Retina (tissue), 1 donor: ENCODE measurements around the gene ACTR1A.
"Not testable (repeated sequence)": the region's sequence is repeated elsewhere in the genome, so short reads cannot be mapped to it uniquely, and the experiment has no call there.

Experiments used
- DNase-seq: peaks from one replicate; pipeline ENCODE4 v3.0.0-alpha.2; 2016

The ACTR1A gene

DNA sequence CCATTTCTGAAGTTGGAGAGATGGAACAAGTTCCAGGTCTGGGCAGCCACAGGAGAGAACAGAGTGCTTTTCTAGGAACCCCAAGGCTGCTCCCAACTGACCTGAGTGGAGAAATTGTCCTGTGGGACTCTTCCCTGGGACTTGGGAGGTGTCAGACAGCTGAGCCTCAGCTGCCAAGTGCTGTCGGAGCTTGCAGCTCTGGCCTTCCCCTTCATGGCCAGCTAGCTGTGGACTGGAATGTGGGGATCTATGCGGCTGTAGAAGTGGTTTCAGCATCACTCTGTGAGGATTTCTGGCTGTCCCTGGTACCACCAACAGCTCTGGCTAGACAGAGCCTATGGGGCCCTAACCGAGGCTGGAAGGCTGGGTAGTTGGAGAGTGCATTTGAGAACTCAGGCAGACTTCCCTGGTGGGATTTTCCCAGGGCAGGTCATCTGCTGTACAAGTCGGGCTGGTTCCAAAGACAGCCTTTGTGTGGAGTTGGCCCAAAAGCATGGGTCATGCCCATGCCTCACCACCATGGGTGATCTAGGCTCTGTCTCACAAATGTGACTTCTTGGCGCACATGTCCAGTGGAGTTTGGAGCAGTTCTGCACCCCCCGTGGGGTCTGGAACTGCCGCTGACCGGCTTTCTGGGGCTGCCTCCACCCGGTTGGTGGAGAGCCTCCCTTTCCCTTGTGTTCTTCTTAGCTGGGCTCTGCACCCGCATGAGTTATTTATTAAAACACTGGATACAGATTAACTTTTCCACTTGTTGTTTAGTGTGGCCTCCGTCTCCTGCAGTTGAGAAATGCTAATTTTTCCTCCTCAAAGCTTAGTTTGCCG lies 12.2 kb upstream of the ACTR1A start:
- DNase-seq = no peak

- DNase-seq = no peak
Observed at GRCh38 chr10:102511583-102512274, 9.2 kb upstream of the ACTR1A start.

GRCh38 chr10:102509387-102509786 lies 6.9 kb upstream of the ACTR1A start:
- no peak for DNase-seq

DNA sequence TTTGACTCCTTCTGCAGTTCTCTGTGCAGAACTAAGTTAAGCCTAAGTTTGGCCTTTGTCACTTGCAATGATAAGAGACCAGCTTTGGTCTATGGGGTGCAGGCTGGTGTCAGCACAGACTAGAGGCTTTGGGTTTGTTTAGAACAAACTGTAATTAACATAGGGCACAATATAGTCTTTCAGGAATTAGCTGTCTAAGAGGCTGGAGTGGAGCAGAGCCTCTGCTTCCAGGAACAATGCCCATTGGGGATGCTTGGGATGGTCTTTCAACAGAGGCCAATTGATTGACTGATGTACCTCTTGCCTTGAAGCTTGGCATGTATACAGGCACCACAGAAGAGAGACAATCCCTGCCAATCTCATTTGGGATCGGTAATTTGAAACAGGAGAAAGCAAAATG lies 6.0 kb upstream of the ACTR1A start:
- DNase-seq = no peak

GRCh38 chr10:102507521-102507920 lies 5.0 kb upstream of the ACTR1A start:
- no peak for DNase-seq

- DNase-seq = no peak
Observed at GRCh38 chr10:102505462-102506115, 3.1 kb upstream of the ACTR1A start.

GRCh38 chr10:102504976-102505300 lies 2.4 kb upstream of the ACTR1A start:
- no peak for DNase-seq

GRCh38 chr10:102504179-102504975 lies 1.9 kb upstream of the ACTR1A start:
- peak; percentile 74 for DNase-seq

DNA sequence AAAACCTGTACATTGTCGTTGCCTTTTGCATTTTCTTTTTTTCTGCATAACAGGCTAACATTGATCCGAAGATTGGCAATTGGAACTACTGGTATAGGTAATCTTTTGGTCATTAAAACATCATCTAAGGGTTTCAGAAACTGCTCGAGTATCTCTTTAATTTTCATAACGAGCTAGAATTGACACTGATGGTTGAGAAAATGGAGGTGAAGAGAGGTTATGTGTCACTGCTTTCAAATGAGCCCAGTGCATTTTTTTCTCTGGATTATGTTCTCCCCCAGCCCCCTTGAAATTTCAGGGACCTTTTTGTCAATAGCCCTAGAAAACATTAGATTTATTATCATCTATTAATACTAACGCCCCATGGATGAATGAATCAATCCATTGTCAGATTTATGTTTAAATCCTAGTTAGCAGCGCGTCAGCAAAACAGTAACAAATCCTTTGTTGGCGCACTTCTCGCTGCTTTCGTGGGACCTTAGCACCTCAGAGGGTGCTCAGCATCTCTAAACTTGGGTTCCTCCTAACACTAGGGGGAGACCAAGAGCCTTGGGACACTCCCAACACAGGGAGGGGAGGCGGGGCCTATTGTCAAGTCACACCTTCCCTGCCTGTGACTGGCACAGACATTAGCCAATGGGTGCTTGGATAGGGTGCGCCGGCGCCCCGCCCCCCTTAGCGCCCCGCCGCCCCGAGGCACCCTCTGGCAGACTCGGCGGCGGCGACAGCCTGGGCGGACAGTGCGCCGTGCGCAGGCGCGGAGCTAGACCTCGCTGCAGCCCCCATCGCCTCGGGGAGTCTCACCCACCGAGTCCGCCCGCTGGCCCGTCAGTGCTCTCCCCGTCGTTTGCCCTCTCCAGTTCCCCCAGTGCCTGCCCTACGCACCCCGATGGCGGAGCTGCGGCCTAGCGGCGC lies 1.0 kb upstream of the ACTR1A start, which contains the start of gene SUFU:
Gene SUFU (plus strand): TSS at position 709 of the 915 bp plus-strand sequence. CDS start 181 bp downstream, at position 890.
- peak; percentile 96 for DNase-seq

- peak; percentile 99 for DNase-seq
Observed at GRCh38 chr10:102502029-102502336, 529 bp downstream of the ACTR1A start.

- DNase-seq = no peak
Observed at GRCh38 chr10:102501201-102502028, 1.1 kb downstream of the ACTR1A start.

GRCh38 chr10:102500686-102501085 lies 1.8 kb downstream of the ACTR1A start:
- DNase-seq = not testable (repeated sequence)

GRCh38 chr10:102499356-102499755 lies 3.2 kb downstream of the ACTR1A start:
- no peak for DNase-seq

DNA sequence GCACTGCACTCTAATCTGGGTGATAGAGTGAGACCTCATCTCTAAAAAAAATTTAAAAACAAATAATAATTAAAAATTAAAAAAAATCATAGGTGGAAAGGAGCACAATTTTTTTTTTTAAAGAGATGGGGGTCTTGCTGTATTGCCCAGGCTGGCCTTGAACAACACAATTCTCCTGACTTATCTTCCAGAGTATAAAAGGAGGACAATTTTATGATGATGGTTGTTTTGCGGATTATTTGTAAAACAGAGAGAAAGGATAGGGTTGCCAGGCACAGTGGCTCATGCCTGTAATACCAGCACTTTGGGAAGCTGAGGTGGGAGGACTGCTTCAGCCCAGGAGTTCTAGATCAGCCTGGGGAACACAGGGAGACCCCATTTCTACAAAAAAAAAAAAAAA lies 5.0 kb downstream of the ACTR1A start:
- DNase-seq = no peak

- DNase-seq = no peak
Observed at GRCh38 chr10:102493771-102494170, 8.7 kb downstream of the ACTR1A start.

DNA sequence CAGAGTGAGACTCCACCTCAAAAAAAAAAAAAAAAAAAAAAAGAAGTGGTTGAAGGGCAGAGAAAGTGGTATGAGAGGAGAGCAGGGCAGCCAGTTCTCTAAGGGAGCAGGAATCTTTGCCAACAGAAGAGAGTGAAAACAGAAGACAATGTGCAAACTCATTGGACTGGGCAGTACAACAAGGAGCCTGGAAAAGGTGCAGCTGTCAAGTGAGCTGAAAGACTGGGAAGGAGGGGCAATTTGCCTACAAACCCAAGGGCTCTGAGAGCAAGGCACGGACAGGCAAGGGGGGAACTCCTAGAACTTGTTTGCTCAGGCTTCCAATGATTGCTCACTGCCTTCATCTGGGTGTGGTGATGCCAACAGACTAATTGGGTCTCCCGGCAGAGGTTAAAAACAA lies 9.5 kb downstream of the ACTR1A start:
- no peak for DNase-seq

DNA sequence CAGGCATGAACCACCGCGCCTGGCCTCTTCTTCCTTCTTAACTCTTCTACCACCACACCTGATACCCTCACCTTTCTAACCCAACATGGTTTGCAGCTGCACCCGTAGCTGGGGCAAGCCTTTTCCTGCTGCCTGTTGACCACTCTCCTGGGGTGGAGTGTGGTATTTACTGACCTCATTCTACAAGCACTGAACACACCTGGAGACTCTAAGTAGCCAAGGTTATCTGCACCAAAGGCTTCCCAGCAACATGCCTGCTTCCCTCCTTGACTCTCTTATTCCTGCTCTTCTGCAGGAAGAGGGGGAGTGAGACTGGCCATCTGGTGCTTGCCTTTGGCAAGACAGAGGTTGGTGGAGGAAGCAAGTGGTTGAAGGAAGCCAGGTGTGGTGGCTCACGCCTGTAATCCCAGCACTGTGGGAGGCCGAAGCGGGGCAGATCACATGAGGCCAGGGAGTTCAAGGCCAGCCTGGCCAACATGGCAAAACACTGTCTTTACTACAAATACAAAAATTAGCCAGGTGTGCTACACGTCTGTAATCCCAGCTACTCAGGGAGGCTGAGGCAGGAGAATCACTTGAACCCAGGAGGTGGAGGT lies 10.1 kb downstream of the ACTR1A start:
- no peak for DNase-seq

DNA sequence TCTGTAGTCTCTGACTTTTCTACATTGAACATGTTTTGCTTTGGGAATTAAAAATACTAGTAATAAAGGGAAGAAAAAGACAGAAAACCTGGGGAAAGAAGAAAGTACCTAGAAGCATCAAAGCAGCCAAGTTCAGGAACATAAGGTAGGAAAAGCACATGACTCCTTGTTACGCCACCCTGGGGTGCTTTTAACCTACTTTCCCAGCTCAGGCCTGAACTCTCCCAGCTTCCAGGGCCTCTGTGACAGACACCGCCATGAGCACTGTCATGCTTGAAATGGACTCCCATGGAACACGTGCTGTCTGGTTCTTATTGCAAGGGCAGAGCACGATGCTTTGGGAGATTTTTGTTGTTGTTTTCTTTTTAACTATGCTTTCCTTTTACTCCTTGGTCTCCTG lies 11.4 kb downstream of the ACTR1A start:
- no peak for DNase-seq

DNA sequence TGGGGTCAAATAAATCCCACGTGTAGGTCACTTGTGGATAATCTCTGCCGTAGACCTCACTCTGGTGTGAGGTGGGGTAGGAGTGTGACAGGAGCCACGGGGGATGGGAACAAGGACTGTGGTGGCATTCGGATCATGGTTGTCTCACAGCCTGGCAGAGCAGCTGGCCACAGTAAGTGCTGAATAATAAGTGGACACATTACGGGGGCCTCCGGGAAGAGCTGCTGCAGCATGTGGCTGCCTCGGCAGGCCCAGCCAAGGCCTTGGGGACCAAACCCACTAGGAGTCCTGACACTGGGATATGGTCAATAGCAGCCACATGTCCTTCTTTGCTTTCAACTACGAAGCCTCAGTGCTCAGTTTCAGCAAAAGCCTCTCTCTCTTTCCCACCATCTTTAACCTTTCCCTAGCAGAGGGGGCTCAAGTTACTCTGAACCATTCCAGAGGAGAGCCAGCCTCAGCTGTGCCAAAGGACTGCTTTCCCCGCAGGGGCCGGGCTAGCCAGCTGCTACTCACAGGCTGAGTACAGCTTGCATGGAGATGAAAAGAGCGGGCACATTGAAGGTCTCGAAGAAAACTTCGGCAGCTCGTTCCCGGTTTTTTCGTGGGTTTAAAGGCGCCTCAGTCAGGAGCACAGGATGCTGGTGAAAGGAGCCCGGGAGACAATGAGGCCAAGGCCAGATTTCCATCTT lies 17.3 kb downstream of the ACTR1A start:
- no peak for DNase-seq

DNA sequence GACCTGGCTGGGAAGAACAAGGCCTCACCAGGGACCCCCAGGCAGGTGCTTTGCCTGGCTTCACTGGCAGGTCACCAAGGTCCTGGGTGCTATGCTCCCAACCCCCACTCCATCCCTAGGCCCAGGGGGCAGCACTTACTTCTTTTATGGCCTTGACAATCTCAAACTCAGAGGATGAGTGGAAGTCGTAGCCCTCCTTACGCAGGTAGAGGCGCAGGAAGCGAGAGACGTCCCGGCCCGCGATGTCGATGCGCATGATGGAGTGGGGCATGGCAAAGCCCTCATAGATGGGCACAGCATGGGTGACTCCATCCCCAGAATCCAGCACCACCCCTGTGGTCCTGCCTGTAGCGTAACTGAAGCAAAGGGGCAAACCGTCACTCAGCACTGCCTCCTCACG lies 18.5 kb downstream of the ACTR1A start:
- DNase-seq = no peak
